K562 (cell line): ENCODE data around the gene ANGPTL7.

Source experiments
- EZH2 ChIP-seq: IDR thresholded peaks from 2 replicates; pipeline ENCODE4 v1.6.1; 2012; ENCODE audit warnings: low read depth, mild to moderate bottlenecking, inconsistent platforms, low read length, borderline replicate concordance
- HDGF ChIP-seq: fragments of 450-650 bp; IDR thresholded peaks from 2 replicates; pipeline ENCODE4 v1.6.1; 2016
- JUND ChIP-seq, 2 experiments: IDR thresholded peaks; 2 replicates in 1 of 2; 3 replicates in 1 of 2; pipeline ENCODE4 v1.6.1; 2011; ENCODE audit warnings: borderline replicate concordance in 2 of 2, low read depth in 2 of 2, low read length in 2 of 2, improper control_type of control experiment in 1 of 2, missing biosample characterization in 1 of 2, missing genetic modification characterization in 1 of 2, missing genetic modification reagents in 1 of 2
- POLR2AphosphoS5 ChIP-seq: IDR thresholded peaks from 2 replicates; pipeline ENCODE4 v1.6.1; 2011; ENCODE audit warnings: mild to moderate bottlenecking, low read depth, low read length, moderate library complexity; ENCODE audit not compliant: control insufficient read depth, insufficient read depth
- ZC3H11A ChIP-seq: IDR thresholded peaks from 2 replicates; pipeline ENCODE4 v1.6.1; 2012; ENCODE audit warnings: low read depth, low read length, improper control_type of control experiment
- TF ChIP-seq, protein P1 (sequence below), 3 experiments: IDR thresholded peaks in 2 of 3; conservative IDR thresholded peaks in 1 of 3; 2 replicates each; pipeline ENCODE4 v1.5.1; 2011 to 2012; ENCODE audit warnings: low read length in 3 of 3, mild to moderate bottlenecking in 3 of 3, control low read depth in 2 of 3, improper control_type of control experiment in 1 of 3, inconsistent platforms in 1 of 3, low read depth in 1 of 3, mixed read lengths in 1 of 3, moderate library complexity in 1 of 3; ENCODE audit not compliant: insufficient read depth in 2 of 3
- TF ChIP-seq, protein P2 (sequence below): sonication (generic); formaldehyde crosslinking; IDR thresholded peaks from 2 replicates; pipeline ENCODE4 v1.8.1; 2023; ENCODE audit warnings: mild to moderate bottlenecking, missing genetic modification reagents
- TF ChIP-seq, protein P3 (sequence below): sonication (generic); formaldehyde crosslinking; IDR thresholded peaks from 2 replicates; pipeline ENCODE4 v1.8.1; 2023; ENCODE audit warnings: mild to moderate bottlenecking, missing genetic modification reagents
- TF ChIP-seq, protein P4 (sequence below): sonication (generic); formaldehyde crosslinking; IDR thresholded peaks from 2 replicates; pipeline ENCODE4 v1.8.1; 2023; ENCODE audit warnings: mild to moderate bottlenecking, missing genetic modification reagents

DNA sequence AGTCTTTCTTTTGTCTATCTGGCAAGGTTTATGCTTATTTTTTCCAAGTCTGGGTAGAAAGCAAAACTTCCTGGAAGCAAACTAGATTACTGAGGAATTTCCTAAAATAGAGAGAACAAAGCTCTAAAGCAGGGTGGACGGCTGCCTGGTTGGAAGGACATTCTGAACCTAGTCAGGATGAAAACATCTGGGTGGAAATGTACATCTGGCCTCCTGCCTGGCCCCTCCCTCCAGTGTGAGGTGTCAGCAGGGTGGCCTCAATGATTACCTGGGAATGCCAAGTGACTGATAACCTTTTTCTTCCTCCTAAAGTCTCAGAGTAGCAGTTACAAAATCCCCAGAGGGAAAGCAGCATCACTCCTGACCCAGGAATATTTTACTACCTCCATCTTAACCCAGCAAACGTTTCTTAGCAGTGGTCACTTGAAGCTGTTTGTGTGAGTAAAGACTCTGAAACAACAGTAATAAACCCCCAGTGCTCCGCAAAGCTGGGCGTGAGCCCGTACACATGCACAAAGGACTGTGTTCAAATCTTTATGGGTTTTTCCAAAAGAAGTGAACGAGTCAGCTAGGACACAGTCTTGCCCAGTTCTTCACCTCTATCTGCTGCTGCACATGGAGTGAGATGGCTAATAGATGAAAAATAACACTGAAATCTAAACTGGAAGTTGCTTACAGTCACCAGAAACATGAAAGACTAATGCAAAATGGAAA, 18.9 kb downstream of the ANGPTL7 start:
- TF ChIP-seq EZH2 = no peak
- TF ChIP-seq, protein P1, sequence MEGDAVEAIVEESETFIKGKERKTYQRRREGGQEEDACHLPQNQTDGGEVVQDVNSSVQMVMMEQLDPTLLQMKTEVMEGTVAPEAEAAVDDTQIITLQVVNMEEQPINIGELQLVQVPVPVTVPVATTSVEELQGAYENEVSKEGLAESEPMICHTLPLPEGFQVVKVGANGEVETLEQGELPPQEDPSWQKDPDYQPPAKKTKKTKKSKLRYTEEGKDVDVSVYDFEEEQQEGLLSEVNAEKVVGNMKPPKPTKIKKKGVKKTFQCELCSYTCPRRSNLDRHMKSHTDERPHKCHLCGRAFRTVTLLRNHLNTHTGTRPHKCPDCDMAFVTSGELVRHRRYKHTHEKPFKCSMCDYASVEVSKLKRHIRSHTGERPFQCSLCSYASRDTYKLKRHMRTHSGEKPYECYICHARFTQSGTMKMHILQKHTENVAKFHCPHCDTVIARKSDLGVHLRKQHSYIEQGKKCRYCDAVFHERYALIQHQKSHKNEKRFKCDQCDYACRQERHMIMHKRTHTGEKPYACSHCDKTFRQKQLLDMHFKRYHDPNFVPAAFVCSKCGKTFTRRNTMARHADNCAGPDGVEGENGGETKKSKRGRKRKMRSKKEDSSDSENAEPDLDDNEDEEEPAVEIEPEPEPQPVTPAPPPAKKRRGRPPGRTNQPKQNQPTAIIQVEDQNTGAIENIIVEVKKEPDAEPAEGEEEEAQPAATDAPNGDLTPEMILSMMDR (IDR thresholded peaks at IDR 0.05 in 2 of 3, conservative IDR thresholded peaks at IDR 0.05 in 1 of 3; ENCODE audit: insufficient read depth in 2 of 3, low read depth in 1 of 3, low read length in 3 of 3) = no peak
- TF ChIP-seq, protein P2, sequence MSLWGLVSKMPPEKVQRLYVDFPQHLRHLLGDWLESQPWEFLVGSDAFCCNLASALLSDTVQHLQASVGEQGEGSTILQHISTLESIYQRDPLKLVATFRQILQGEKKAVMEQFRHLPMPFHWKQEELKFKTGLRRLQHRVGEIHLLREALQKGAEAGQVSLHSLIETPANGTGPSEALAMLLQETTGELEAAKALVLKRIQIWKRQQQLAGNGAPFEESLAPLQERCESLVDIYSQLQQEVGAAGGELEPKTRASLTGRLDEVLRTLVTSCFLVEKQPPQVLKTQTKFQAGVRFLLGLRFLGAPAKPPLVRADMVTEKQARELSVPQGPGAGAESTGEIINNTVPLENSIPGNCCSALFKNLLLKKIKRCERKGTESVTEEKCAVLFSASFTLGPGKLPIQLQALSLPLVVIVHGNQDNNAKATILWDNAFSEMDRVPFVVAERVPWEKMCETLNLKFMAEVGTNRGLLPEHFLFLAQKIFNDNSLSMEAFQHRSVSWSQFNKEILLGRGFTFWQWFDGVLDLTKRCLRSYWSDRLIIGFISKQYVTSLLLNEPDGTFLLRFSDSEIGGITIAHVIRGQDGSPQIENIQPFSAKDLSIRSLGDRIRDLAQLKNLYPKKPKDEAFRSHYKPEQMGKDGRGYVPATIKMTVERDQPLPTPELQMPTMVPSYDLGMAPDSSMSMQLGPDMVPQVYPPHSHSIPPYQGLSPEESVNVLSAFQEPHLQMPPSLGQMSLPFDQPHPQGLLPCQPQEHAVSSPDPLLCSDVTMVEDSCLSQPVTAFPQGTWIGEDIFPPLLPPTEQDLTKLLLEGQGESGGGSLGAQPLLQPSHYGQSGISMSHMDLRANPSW (CRISPR knock-in tag) = no peak
- no peak for TF ChIP-seq POLR2AphosphoS5
- no peak for TF ChIP-seq JUND (IDR thresholded peaks at IDR 0.05; ENCODE audit: borderline replicate concordance, low read depth, low read length)
- no peak for TF ChIP-seq JUND (tag; IDR thresholded peaks at IDR 0.05; ENCODE audit: borderline replicate concordance, low read depth, low read length)
- TF ChIP-seq, protein P3, sequence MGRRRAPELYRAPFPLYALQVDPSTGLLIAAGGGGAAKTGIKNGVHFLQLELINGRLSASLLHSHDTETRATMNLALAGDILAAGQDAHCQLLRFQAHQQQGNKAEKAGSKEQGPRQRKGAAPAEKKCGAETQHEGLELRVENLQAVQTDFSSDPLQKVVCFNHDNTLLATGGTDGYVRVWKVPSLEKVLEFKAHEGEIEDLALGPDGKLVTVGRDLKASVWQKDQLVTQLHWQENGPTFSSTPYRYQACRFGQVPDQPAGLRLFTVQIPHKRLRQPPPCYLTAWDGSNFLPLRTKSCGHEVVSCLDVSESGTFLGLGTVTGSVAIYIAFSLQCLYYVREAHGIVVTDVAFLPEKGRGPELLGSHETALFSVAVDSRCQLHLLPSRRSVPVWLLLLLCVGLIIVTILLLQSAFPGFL (CRISPR knock-in tag) = no peak
- TF ChIP-seq HDGF = no peak
- no peak for TF ChIP-seq ZC3H11A
- TF ChIP-seq, protein P4, sequence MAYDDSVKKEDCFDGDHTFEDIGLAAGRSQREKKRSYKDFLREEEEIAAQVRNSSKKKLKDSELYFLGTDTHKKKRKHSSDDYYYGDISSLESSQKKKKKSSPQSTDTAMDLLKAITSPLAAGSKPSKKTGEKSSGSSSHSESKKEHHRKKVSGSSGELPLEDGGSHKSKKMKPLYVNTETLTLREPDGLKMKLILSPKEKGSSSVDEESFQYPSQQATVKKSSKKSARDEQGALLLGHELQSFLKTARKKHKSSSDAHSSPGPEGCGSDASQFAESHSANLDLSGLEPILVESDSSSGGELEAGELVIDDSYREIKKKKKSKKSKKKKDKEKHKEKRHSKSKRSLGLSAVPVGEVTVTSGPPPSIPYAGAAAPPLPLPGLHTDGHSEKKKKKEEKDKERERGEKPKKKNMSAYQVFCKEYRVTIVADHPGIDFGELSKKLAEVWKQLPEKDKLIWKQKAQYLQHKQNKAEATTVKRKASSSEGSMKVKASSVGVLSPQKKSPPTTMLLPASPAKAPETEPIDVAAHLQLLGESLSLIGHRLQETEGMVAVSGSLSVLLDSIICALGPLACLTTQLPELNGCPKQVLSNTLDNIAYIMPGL (CRISPR knock-in tag) = no peak
